Measurements from ENCODE around the gene ALDH3B1.

The ALDH3B1 gene

DNA sequence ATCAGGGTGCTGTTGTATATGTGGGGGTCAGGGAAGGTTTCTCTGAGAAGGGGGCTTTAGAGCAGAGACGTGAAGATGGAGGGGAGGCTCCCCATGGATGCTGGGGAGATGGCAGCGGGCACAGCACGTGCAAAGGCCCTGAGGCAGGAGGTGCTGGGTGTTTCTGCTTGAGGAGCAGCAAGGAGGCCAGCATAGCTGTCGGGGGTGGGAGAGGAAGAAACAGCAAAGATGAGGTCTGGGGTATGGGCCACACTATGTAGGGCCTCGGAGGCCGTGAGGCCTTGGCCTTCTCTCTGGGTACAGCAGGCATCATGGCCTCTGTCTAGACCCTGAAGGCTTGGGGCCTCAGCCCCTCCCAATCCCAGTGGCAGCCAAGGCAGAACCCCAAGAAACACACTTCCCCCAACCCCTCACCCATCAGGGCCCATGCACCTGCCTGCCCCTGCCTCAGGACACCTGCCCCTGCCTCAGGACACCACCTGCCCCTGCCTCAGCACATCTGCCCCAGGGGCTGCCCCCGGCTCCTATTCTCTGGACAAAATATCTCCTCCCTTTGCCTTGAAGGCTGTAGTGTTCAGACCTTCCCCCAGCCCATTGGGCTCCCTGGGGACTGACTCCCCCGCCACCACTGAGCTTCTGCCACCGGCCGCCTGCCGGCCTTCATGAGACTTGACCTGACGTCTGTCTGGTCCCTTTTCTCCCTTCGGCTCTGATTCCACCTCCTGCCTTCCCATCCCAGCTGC, 6.2 kb downstream of the ALDH3B1 start:
- no peak overlapping the region for H3K4me3 ChIP-seq (ENCODE audit: control insufficient read depth, low read depth, low read length)
- TF ChIP-seq, protein P1, sequence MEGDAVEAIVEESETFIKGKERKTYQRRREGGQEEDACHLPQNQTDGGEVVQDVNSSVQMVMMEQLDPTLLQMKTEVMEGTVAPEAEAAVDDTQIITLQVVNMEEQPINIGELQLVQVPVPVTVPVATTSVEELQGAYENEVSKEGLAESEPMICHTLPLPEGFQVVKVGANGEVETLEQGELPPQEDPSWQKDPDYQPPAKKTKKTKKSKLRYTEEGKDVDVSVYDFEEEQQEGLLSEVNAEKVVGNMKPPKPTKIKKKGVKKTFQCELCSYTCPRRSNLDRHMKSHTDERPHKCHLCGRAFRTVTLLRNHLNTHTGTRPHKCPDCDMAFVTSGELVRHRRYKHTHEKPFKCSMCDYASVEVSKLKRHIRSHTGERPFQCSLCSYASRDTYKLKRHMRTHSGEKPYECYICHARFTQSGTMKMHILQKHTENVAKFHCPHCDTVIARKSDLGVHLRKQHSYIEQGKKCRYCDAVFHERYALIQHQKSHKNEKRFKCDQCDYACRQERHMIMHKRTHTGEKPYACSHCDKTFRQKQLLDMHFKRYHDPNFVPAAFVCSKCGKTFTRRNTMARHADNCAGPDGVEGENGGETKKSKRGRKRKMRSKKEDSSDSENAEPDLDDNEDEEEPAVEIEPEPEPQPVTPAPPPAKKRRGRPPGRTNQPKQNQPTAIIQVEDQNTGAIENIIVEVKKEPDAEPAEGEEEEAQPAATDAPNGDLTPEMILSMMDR (IDR thresholded peaks at IDR 0.05; ENCODE audit: control insufficient read depth, insufficient read depth, low read depth, low read length, missing control alignments), result no peak
- DNase-seq (ENCODE audit: low read depth), result no peak

DNA sequence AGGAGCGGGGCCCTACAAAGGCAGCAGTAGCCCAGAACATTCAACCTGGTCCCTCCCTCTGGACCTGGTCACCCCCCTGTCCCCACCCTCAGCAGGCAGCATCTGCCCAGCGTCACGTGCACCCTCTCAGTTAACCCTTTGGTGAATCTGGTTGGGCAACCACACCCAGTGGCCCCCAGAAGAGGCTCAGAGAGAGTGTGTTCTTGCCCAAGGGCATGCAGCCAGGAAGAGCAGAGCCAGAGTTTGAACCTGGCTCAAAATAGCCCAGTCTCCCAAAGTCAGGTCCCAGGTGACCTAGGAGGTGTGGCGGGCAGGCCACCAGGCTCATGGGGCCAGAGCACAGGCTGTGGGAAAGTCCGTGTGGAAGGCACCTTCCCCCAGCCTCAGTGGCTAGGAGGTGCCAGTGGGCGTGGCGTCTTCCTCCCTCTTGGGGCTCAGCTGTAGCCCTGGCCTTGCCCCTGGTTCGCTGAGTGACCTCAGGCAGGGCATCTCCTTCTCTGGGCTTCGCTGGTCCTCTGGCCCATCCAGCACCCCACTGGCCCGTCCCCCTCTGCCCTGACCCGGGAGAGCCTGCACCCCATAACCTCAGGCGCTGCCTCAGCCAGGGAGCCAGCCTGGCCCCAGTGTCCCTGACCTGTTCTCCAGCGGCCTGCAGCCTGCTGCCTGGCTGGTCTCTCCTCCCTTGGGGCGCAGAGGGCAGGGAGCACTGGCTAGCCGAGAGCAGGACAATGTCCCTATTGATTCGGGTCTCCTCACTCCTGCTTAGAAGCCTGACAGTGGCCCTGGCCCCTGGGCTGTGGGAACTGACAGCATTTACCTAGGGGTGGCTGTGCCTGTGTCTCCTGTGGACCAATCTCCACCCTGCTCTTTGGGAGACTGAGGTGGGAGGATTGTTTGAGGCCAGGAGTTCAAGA, 7.0 kb downstream of the ALDH3B1 start:
- TF ChIP-seq, protein P1 (IDR thresholded peaks at IDR 0.05; ENCODE audit: control insufficient read depth, insufficient read depth, low read depth, low read length, missing control alignments), result no peak
- no peak overlapping the region for H3K4me3 ChIP-seq (ENCODE audit: control insufficient read depth, low read depth, low read length)
- DNase-seq (ENCODE audit: low read depth), result no peak

DNA sequence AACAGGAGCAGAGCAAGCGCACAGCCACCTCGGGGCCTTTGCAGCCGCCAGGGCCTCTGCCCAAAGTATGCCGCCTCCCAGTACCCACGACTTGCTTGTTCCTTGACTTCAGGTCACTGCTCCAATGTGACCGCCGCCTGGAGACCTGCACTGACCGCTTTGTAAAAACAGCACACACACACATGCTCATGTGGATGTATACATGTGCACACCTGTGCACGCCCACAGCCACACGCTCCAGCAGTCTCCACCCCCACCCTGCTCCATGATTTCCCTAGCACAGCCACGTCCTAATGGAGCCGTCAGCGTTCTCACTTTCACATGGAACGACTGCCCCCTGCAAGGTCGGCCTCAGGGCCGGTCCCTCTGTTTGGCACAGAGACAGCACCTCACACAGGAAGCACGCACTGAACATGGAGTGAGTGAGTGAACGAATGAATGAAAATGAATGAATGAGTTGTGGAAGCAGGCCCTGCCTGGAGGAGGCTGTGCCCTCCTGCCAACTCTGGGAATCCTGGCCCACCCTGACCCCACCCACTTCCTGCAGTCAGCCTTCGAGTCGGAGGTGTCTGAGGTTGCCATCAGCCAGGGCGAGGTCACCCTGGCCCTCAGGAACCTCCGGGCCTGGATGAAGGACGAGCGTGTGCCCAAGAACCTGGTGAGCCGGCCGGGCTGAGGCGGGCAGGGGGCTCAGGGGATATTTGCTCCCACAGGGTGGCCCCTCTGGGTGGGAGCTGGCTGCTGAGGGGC, 8.0 kb downstream of the ALDH3B1 start:
- DNase-seq (ENCODE audit: low read depth), result no peak
- H3K4me3 ChIP-seq (ENCODE audit: control insufficient read depth, low read depth, low read length), result no peak overlapping the region

DNA sequence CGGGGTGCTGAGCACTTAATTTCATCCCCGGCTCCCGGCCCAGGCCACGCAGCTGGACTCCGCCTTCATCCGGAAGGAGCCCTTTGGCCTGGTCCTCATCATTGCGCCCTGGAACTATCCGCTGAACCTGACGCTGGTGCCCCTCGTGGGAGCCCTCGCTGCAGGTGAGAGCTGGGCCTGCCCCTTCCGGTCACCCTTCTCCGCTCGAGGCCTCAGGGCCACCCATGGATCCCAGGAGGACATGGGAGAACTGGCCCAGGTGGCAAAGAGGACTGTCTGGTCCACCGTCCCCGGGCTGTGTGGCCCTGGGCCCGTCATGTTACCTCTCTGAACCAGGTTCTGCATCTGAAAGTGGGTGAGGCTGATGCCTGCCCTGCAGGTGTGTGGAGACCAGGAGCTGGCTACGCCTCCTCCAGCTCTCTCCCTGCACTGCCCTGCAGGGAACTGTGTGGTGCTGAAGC, 8.6 kb downstream of the ALDH3B1 start:
- H3K4me3 ChIP-seq (ENCODE audit: control insufficient read depth, low read depth, low read length), result no peak overlapping the region
- TF ChIP-seq, protein P1 (IDR thresholded peaks at IDR 0.05; ENCODE audit: control insufficient read depth, insufficient read depth, low read depth, low read length, missing control alignments), result no peak
- no peak for DNase-seq (ENCODE audit: low read depth)

More for the DNA sequence above, 8.0 kb downstream of the ALDH3B1 start:
- TF ChIP-seq, protein P1 (IDR thresholded peaks at IDR 0.05; ENCODE audit: control insufficient read depth, insufficient read depth, low read depth, low read length, missing control alignments), result no peak

DNA sequence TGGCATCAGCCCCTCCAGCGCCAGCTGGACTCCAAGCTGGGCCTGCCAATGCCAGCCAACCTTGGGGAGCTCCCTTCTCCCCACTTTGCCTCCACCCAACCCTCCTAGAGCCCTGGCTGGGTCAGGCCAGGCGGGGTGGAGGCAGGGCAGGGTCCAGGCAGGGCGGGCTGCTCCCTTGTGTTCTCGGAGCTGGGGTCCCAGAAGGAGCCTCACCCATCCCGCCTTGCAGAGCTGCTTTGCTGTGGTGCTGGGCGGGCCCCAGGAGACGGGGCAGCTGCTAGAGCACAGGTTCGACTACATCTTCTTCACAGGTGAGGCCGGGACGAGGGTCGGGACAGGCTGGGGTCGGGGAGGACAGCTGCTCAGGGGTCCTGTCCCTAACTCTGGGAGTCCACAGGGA, 9.4 kb downstream of the ALDH3B1 start:
- TF ChIP-seq, protein P1 (IDR thresholded peaks at IDR 0.05; ENCODE audit: control insufficient read depth, insufficient read depth, low read depth, low read length, missing control alignments), result no peak
- no peak for DNase-seq (ENCODE audit: low read depth)
- no peak overlapping the region for H3K4me3 ChIP-seq (ENCODE audit: control insufficient read depth, low read depth, low read length)

DNA sequence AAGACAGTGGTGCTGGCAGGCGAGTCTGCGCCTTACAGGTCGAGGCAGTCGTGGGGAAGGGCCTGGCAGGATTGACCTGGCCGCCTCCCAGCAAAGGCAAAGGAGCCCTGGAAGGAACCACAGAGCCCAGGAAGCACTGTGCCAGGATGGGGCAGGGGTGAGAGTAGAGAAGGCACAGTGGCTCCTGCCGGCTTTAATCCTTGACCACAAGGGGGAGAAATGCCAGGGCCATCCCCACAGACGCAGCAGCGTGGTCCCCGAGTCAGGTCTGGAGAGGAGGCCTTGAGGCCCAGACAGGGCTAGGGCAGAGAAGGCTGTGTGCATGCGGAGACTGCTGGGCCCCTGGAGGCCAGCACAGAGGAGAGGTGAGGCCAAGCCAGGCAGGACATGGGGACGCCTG, 10.4 kb downstream of the ALDH3B1 start:
- TF ChIP-seq, protein P1 (IDR thresholded peaks at IDR 0.05; ENCODE audit: control insufficient read depth, insufficient read depth, low read depth, low read length, missing control alignments), result peak; percentile 53
- DNase-seq (ENCODE audit: low read depth), result no peak

More for the DNA sequence above, 10.4 kb downstream of the ALDH3B1 start:
- H3K4me3 ChIP-seq (ENCODE audit: control insufficient read depth, low read depth, low read length), result no peak overlapping the region
